Hypothalamus (tissue), 51 donors: ENCODE data around the gene CCDC57.
A peak's percentile ranks its signal among the peaks of the same experiment; 100 is the strongest.
"Not testable (repeated sequence)": the region's sequence is repeated elsewhere in the genome, so short reads cannot be mapped to it uniquely, and the experiment has no call there.

Experiments
- DNase-seq, 51 donors: peaks; one replicate each; lab custom pipeline; 2025; lab: John Stamatoyannopoulos, UW

The CCDC57 gene

GRCh38 chr17:82212331-82213250 is at the start of gene CCDC57:
TSS of gene CCDC57 (minus strand) at chr17:82212842. CDS start at chr17:82201944, 10,898 bp downstream.
- DNase-seq: peak in 44 of 51 donors; percentile 33 to 84 (median 64)

DNA sequence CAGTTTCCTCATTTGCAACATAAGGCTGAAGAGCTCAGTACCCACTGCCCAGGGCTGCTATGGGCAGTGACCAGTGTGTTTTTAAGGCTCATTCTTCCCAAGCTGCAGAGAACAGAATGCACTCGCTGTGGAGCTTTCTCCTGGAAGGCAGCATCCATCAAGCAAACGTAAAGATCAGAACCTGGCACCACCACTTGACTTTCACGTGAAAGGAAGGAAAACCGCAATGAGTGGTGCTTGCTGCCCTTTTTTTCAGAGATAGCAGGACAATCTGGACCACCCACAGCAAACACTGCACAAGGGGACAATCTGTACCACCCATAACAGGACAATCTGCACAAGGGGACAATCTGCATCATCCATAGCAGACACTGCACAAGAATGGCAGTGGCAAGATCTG is 49.7 kb upstream of the CCDC57 start:
- no peak for DNase-seq

- not testable (repeated sequence) for DNase-seq
These were observed 47.6 kb upstream of the CCDC57 start for GRCh38 chr17:82259972-82260961.

GRCh38 chr17:82258555-82258954 is 45.9 kb upstream of the CCDC57 start:
- DNase-seq: no peak

- DNase-seq: peak in 32 of 51 donors; percentile 14 to 82 (median 56)
These were observed 44.8 kb upstream of the CCDC57 start for GRCh38 chr17:82257473-82257872.

DNA sequence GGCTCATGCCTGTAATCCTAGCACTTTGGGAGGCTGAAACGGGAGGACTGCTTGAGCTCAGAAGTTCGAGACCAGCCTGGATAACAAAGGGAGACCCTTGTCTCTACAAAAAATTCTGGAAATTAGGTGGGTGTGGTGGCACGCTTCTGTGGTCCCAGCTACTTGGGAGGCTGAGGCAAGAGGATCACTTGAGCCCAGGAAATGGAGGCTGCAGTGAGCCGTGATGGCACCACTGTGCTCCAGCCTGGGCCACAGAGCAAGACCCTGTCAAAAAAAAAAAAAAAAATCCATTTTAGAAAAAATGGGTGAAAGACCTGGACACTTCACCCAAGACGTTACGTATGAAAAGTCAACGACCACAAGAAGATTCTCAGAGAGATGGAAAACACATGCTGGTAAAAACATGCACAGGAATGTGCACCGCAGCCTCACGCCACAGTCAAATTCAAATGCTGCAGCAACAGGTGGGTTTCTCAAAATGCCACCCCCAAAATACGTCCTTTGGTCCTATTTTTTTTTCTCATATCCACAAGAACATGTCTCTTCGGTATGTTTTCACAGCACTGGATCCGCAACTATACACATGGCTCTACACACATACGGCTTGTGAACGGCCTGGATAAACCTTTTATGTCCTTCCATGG is 43.7 kb upstream of the CCDC57 start:
- no peak for DNase-seq

- DNase-seq: no peak
These were observed 42.8 kb upstream of the CCDC57 start for GRCh38 chr17:82255402-82255972.

- not testable (repeated sequence) for DNase-seq
These were observed 42.1 kb upstream of the CCDC57 start for GRCh38 chr17:82254746-82255145.

GRCh38 chr17:82254096-82254495 is 41.5 kb upstream of the CCDC57 start:
- DNase-seq: not testable (repeated sequence)

GRCh38 chr17:82253179-82253544 is 40.5 kb upstream of the CCDC57 start:
- no peak for DNase-seq

- no peak for DNase-seq
These were observed 40.0 kb upstream of the CCDC57 start for GRCh38 chr17:82252511-82253178.

- no peak for DNase-seq
These were observed 38.3 kb upstream of the CCDC57 start for GRCh38 chr17:82250868-82251500.

DNA sequence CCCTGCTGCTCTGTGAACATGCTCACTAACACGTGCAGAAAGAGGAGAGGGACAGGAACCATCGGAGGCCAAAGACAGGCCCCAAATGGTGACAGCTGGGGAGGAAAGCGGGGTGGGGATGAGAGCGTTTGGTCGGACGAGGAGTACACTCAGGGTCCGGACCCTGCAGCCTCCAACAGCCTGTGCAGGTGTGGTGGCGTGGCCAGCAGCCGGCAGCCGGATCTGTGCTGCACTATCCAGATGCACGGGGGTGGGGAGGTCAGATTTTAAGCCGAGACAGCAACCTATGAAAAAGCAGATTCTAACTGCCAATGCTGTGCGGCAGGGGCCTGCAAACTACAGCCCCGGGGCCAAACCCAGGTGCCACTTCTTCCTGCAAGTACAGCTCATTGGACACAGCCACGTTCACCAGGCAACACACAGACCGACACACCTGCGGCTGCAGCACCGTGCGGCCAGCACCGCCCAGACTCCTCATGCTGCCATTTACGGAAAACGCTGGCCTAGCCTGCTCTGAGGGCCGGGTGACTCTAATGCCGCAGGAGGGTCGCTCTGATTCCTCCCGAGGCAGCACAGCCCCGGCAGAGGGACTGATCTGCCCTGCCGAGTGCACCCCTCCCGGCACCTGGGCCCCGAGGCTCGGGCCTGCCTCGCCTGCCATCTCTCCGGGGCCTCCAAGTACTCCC is 37.4 kb upstream of the CCDC57 start:
- DNase-seq: no peak

DNA sequence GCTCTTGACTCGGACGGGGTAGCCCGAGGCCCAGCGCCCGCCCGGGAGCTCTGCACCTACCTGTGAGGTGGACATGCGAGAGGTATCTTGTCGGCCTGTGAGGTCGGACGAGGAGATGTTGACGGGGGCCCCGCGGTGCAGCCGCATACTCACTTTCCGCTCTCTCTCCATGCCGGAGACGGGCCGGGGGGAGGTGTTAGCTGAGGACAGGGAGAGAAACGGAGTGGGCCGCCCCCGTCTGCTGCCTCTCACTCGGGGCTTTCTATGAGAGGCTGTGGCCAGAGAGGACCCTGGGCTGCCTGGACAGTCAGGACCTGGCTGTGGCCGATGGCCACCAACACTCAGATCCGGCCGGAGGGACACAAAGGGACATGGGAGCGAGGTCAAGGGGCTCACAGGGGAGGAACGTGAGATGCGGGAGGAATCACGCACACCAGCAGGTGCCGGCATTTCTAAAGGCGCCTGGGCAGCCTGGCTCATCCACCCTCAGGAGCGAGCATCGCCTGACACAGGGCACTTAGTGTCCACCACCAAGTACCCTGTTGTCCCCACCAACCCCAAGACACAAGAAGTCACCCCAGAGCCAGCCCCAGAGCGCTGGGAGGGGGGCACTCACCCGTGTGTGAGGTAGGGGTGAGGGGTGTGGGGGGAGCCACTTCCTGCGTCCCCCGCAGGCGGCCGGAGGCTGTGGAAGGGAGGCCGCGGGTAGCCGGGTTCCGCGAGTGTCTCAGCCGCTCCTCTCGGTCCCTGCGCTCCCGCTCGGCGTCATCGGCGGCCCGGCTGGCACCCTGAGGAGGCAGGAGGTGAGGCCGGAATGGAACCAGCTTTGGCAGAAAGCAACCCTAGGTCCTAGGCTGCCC is 36.4 kb upstream of the CCDC57 start:
- DNase-seq: no peak

GRCh38 chr17:82247856-82248671 is 35.4 kb upstream of the CCDC57 start:
- DNase-seq: no peak

- DNase-seq: no peak
These were observed 34.7 kb upstream of the CCDC57 start for GRCh38 chr17:82247182-82247823.
